Caco-2 (cell line): ENCODE data around the gene ISLR. TPM values are rescaled to one million over a fixed set of nuclear protein-coding genes. Genes with fewer than 3 reads are reported as not detected.

Experiments used
- BruUV-seq: library from RNA; stranded (reverse); fragments of 400-500 nt; replicated peaks from 2 replicates; lab custom pipeline; 2021; lab: Mats Ljungman, UMichigan
- CTCF ChIA-PET: fragments of 300-600 bp; sonication (Branson Sonifier 250); formaldehyde crosslinking; loops from one replicate; lab custom pipeline; 2022; ENCODE audit warnings: antibody characterized with exemption; lab: Charles Lee
- POLR2A ChIA-PET: fragments of 300-600 bp; sonication (Branson Sonifier 250); formaldehyde crosslinking; loops from one replicate; lab custom pipeline; 2022; ENCODE audit warnings: antibody characterized with exemption; lab: Charles Lee
- DNase-seq, 2 experiments: peaks; one replicate each; pipeline versions ENCODE4 v3.0.0 to v3.0.0-alpha.2; 2020 to 2022
- H3K27me3 ChIP-seq: replicated peaks from 2 replicates; pipeline ENCODE4 v1.6.0; 2011; ENCODE audit warnings: low read length; ENCODE audit not compliant: control insufficient read depth, insufficient read depth
- H3K36me3 ChIP-seq: 2 replicates; pipeline ENCODE4 v1.5.1; 2011; ENCODE audit warnings: low read length; ENCODE audit not compliant: control insufficient read depth, insufficient read depth
- H3K4me1 ChIP-seq: fragments of 250-450 bp; sonication (Bioruptor Pico); 2 replicates; pipeline ENCODE4 v1.5.1; 2020; ENCODE audit warnings: mild to moderate bottlenecking
- H3K4me3 ChIP-seq: 2 replicates; pipeline ENCODE4 v1.5.1; 2011; ENCODE audit warnings: low read depth, mild to moderate bottlenecking, control low read depth, low read length
- H3K9me3 ChIP-seq: fragments of 250-450 bp; sonication (Bioruptor Pico); 2 replicates; pipeline ENCODE4 v1.5.1; 2020; ENCODE audit warnings: mild to moderate bottlenecking, moderate library complexity
- H3K27ac Mint-ChIP-seq: one replicate; pipeline ENCODE4 v1.8.0; 2022; ENCODE audit warnings: mixed read lengths; ENCODE audit not compliant: unreplicated experiment
- H3K27me3 Mint-ChIP-seq: one replicate; pipeline ENCODE4 v1.8.0; 2022; ENCODE audit warnings: mixed read lengths; ENCODE audit not compliant: insufficient read depth, unreplicated experiment
- H3K36me3 Mint-ChIP-seq: one replicate; pipeline ENCODE4 v1.8.0; 2022; ENCODE audit warnings: mild to moderate bottlenecking, mixed read lengths; ENCODE audit not compliant: insufficient read depth, unreplicated experiment
- H3K4me1 Mint-ChIP-seq: one replicate; pipeline ENCODE4 v1.8.0; 2022; ENCODE audit warnings: low read depth, mixed read lengths; ENCODE audit not compliant: unreplicated experiment
- H3K4me3 Mint-ChIP-seq: one replicate; pipeline ENCODE4 v1.8.0; 2022; ENCODE audit warnings: mild to moderate bottlenecking, moderate library complexity, mixed read lengths; ENCODE audit not compliant: unreplicated experiment
- H3K9me3 Mint-ChIP-seq: one replicate; pipeline ENCODE4 v1.8.0; 2022; ENCODE audit warnings: mixed read lengths; ENCODE audit not compliant: unreplicated experiment
- intact Hi-C: fragments of 100-400 bp; cut with micrococcal nuclease; formaldehyde crosslinking; loops from one replicate; pipeline ENCODE4 v1.10.0; 2022; ENCODE audit not compliant: unreplicated experiment
- total RNA-seq: library from RNA; stranded (reverse); gene quantifications from 2 replicates; pipeline ENCODE4 v1.2.3, GENCODE V29; 2022
- TF ChIP-seq, protein P1 (sequence below), 2 experiments: fragments of 200-600 bp in 1 of 2; IDR thresholded peaks; 1 replicate in 1 of 2; 2 replicates in 1 of 2; pipeline versions ENCODE4 v1.5.1 to v1.8.0; 2011 to 2022; ENCODE audit warnings: antibody characterized with exemption in 1 of 2, control low read depth in 1 of 2, inconsistent platforms in 1 of 2, low read depth in 1 of 2, low read length in 1 of 2, mild to moderate bottlenecking in 1 of 2, moderate library complexity in 1 of 2; ENCODE audit not compliant: insufficient read depth in 1 of 2, severe bottlenecking in 1 of 2, unreplicated experiment in 1 of 2

ISLR gene
- total RNA-seq, 1 experiment from 2014 or later, result not detected

GRCh38 chr15:74174219-74174957, 878 bp downstream of the ISLR start:
- POLR2A ChIA-PET, result no interaction called here

DNA sequence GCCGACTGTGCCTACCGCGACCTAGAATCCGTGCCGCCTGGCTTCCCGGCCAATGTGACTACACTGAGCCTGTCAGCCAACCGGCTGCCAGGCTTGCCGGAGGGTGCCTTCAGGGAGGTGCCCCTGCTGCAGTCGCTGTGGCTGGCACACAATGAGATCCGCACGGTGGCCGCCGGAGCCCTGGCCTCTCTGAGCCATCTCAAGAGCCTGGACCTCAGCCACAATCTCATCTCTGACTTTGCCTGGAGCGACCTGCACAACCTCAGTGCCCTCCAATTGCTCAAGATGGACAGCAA, 1.4 kb downstream of the ISLR start:
- CTCF ChIA-PET, result no interaction called here
- Histone ChIP-seq H3K9me3 (no peaks in the 10 kb centered on the region), H3K27me3 (no peaks in the 10 kb centered on the region; the same call in 1 of the 2 replicates), H3K36me3 (no peaks in the 10 kb centered on the region), H3K4me3 (no peak overlapping the region), H3K4me1 (no peaks in the 10 kb centered on the region)
- Mint-ChIP-seq H3K36me3 (peaks cover 5% of the 10 kb centered on the region), H3K4me3 (no peak overlapping the region), H3K9me3 (no peaks in the 10 kb centered on the region), H3K4me1 (no peaks in the 10 kb centered on the region), H3K27me3 (peaks cover 7% of the 10 kb centered on the region), H3K27ac (no peak overlapping the region)
- DNase-seq, result no peak
- intact Hi-C loops, result no loop called here
- POLR2A ChIA-PET, result no interaction called here
- BruUV-seq, result no TSS peak
- TF ChIP-seq, protein P1, sequence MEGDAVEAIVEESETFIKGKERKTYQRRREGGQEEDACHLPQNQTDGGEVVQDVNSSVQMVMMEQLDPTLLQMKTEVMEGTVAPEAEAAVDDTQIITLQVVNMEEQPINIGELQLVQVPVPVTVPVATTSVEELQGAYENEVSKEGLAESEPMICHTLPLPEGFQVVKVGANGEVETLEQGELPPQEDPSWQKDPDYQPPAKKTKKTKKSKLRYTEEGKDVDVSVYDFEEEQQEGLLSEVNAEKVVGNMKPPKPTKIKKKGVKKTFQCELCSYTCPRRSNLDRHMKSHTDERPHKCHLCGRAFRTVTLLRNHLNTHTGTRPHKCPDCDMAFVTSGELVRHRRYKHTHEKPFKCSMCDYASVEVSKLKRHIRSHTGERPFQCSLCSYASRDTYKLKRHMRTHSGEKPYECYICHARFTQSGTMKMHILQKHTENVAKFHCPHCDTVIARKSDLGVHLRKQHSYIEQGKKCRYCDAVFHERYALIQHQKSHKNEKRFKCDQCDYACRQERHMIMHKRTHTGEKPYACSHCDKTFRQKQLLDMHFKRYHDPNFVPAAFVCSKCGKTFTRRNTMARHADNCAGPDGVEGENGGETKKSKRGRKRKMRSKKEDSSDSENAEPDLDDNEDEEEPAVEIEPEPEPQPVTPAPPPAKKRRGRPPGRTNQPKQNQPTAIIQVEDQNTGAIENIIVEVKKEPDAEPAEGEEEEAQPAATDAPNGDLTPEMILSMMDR (IDR thresholded peaks at IDR 0.05; ENCODE audit: insufficient read depth in 1 of 2, low read depth in 1 of 2, low read length in 1 of 2, severe bottlenecking in 1 of 2, unreplicated experiment in 1 of 2), result no peak

More at GRCh38 chr15:74174219-74174957, 878 bp downstream of the ISLR start:
- no peaks in the 10 kb centered on the region for H3K4me1 ChIP-seq
- Mint-ChIP-seq H3K4me3 (no peak overlapping the region), H3K27ac (no peak overlapping the region), H3K9me3 (no peaks in the 10 kb centered on the region), H3K36me3 (peaks cover 5% of the 10 kb centered on the region), H3K4me1 (no peaks in the 10 kb centered on the region), H3K27me3 (peaks cover 7% of the 10 kb centered on the region)
- H3K36me3 ChIP-seq, result no peaks in the 10 kb centered on the region
- no TSS peak for BruUV-seq
- H3K4me3 ChIP-seq, result no peak overlapping the region
- CTCF ChIA-PET, result no interaction called here
- no peaks in the 10 kb centered on the region; the same call in 1 of the 2 replicates for H3K27me3 ChIP-seq
- intact Hi-C loops, result no loop called here
- H3K9me3 ChIP-seq, result no peaks in the 10 kb centered on the region
- TF ChIP-seq, protein P1 (IDR thresholded peaks at IDR 0.05; ENCODE audit: insufficient read depth in 1 of 2, low read depth in 1 of 2, low read length in 1 of 2, severe bottlenecking in 1 of 2, unreplicated experiment in 1 of 2), result no peak
- no peak for DNase-seq

DNA sequence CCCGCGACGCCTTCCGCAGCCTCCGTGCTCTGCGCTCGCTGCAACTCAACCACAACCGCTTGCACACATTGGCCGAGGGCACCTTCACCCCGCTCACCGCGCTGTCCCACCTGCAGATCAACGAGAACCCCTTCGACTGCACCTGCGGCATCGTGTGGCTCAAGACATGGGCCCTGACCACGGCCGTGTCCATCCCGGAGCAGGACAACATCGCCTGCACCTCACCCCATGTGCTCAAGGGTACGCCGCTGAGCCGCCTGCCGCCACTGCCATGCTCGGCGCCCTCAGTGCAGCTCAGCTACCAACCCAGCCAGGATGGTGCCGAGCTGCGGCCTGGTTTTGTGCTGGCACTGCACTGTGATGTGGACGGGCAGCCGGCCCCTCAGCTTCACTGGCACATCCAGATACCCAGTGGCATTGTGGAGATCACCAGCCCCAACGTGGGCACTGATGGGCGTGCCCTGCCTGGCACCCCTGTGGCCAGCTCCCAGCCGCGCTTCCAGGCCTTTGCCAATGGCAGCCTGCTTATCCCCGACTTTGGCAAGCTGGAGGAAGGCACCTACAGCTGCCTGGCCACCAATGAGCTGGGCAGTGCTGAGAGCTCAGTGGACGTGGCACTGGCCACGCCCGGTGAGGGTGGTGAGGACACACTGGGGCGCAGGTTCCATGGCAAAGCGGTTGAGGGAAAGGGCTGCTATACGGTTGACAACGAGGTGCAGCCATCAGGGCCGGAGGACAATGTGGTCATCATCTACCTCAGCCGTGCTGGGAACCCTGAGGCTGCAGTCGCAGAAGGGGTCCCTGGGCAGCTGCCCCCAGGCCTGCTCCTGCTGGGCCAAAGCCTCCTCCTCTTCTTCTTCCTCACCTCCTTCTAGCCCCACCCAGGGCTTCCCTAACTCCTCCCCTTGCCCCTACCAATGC, 2.0 kb downstream of the ISLR start:
- Histone ChIP-seq H3K36me3 (no peaks in the 10 kb centered on the region), H3K27me3 (no peaks in the 10 kb centered on the region; the same call in 1 of the 2 replicates), H3K4me3 (no peak overlapping the region), H3K4me1 (no peaks in the 10 kb centered on the region), H3K9me3 (no peaks in the 10 kb centered on the region)
- no peak for DNase-seq
- H3K27ac Mint-ChIP-seq, result no peak overlapping the region
- BruUV-seq, result no TSS peak
- POLR2A ChIA-PET, result no interaction called here
- H3K27me3 Mint-ChIP-seq, result peaks cover 7% of the 10 kb centered on the region
- intact Hi-C loops, result no loop called here
- no peaks in the 10 kb centered on the region for H3K4me1 Mint-ChIP-seq
- CTCF ChIA-PET, result no interaction called here
- H3K36me3 Mint-ChIP-seq, result peaks cover 5% of the 10 kb centered on the region
- H3K9me3 Mint-ChIP-seq, result no peaks in the 10 kb centered on the region
- TF ChIP-seq, protein P1 (IDR thresholded peaks at IDR 0.05; ENCODE audit: insufficient read depth in 1 of 2, low read depth in 1 of 2, low read length in 1 of 2, severe bottlenecking in 1 of 2, unreplicated experiment in 1 of 2), result no peak
- no peak overlapping the region for H3K4me3 Mint-ChIP-seq
